Mucosa of rectum (tissue), 2 donors: ENCODE results near the gene SORCS2.

ENCODE experiments used
- H3K27ac ChIP-seq, 2 donors: one replicate each; pipeline ENCODE4 v1.7.0; 2013; ENCODE audit warnings: inconsistent platforms in 2 of 2, low read depth in 2 of 2, low read length in 2 of 2
- H3K27me3 ChIP-seq, 2 donors: one replicate each; pipeline ENCODE4 v1.7.0; 2013; ENCODE audit warnings: low read length in 2 of 2; ENCODE audit not compliant: control insufficient read depth in 2 of 2, insufficient read depth in 2 of 2
- H3K36me3 ChIP-seq, 2 donors: one replicate each; pipeline ENCODE4 v1.7.0; 2013; ENCODE audit warnings: low read length in 2 of 2; ENCODE audit not compliant: control insufficient read depth in 2 of 2, insufficient read depth in 2 of 2
- H3K4me1 ChIP-seq, 2 donors: one replicate each; pipeline ENCODE4 v1.7.0; 2013; ENCODE audit warnings: low read length in 2 of 2, mild to moderate bottlenecking in 1 of 2; ENCODE audit not compliant: control insufficient read depth in 2 of 2, insufficient read depth in 2 of 2
- H3K4me3 ChIP-seq, 2 donors: one replicate each; pipeline ENCODE4 v1.7.0; 2013; ENCODE audit warnings: low read length in 2 of 2
- H3K9ac ChIP-seq, 2 donors: one replicate each; pipeline ENCODE4 v1.7.0; 2013; ENCODE audit warnings: low read length in 2 of 2, low read depth in 1 of 2, mild to moderate bottlenecking in 1 of 2
- H3K9me3 ChIP-seq, 2 donors: one replicate each; pipeline ENCODE4 v1.7.0; 2013; ENCODE audit warnings: low read length in 2 of 2; ENCODE audit not compliant: control insufficient read depth in 2 of 2
- donor health status: healthy.
- donor health status: Normal muscosa, but diverticular disease.

Gene SORCS2

DNA sequence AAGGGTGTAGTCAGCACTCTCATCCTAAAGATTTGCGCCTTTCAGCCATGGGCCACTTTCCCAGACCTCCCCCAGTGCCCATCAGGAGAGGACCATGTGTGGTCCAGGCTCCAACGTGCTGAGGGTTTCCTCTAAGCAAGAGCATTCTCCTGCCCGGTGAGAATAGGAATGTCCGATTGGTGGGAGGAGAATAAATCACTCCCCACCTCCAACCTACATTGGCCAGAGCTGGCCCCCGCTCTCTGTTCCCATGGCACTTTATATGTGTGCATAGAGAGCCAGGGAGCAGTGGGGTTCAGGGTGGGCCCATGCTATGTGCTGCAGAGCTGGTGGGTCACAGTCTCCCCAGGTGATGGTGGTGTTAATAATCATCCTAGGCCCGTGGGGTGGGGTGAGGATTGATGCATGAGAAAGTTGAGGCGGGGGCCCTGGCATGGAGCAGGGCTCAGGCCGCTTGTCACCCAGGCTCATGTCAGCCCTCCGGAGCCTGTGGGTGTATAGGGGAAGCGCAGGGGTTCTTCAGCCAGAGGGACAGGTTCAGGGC is 6.8 kb upstream of the SORCS2 start:
- Histone ChIP-seq H3K27me3 (peaks cover 11 to 18% of the 10 kb centered on the region in 2 donors), H3K36me3 (no peaks in the 10 kb centered on the region), H3K9ac (no peak overlapping the region), H3K27ac (no peak overlapping the region), H3K4me3 (no peak overlapping the region), H3K9me3 (no peaks in the 10 kb centered on the region), H3K4me1 (no peaks in the 10 kb centered on the region)

DNA sequence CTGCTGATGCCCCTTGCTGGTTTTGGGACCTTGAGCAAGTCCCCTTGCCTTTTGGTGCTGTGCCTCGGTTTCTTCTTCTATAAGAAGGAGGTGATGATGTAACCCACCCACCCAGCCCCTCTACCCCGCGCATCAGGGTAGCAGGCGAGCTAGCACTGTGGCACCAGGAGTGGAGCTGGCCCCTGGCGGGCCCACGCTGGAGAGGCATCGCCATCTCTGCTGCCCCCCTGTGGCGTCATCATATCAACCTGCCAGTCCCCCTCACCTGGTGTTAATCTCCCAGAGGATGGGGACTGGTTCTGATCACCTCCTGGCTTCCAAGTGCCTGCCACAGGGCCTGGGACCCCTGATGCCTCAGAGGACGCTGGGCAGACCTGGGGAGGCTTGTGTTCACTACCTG is 6.3 kb upstream of the SORCS2 start:
- peaks cover 11 to 20% of the 10 kb centered on the region in 2 donors for H3K27me3 ChIP-seq
- H3K9ac ChIP-seq: no peak overlapping the region
- H3K4me1 ChIP-seq: no peaks in the 10 kb centered on the region

DNA sequence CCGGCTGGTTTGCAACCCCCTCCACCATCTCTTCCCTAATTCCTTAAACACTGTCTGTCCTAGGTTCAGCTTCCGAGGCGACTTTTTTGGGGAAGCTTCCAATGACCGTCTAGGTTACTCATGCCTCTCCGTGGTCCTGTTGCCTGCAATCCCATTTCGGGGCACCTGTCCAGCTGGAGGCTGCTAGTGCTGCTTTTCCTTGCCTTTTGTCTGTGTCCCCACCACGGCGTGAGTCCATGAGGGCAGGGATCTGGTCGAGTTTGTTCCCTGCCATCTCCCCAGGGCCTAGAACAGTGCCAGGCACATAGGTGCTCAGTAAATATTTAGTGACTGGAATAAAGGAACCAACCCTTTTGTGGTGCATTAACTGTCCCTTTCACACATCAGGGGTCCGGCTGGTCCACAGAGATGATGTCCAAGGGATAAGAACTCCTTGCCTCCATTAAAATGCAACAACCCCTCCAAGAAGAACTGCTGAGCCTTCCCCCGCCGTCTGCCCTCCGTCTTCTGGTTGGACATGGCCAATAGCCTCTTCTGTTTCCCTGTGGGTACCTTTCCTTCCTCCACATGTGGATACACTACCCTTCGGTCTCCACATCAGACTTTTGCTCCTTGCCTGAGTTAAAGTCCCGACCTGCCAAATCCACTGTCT is 5.7 kb upstream of the SORCS2 start:
- no peak overlapping the region for H3K27ac ChIP-seq
- H3K36me3 ChIP-seq: no peaks in the 10 kb centered on the region
- no peaks in the 10 kb centered on the region for H3K4me1 ChIP-seq
- peaks cover 11 to 21% of the 10 kb centered on the region in 2 donors for H3K27me3 ChIP-seq
- no peak overlapping the region for H3K4me3 ChIP-seq
- H3K9me3 ChIP-seq: no peaks in the 10 kb centered on the region
- H3K9ac ChIP-seq: no peak overlapping the region

More for the DNA sequence above, 6.3 kb upstream of the SORCS2 start:
- Histone ChIP-seq H3K4me3 (no peak overlapping the region), H3K9me3 (no peaks in the 10 kb centered on the region), H3K27ac (no peak overlapping the region), H3K36me3 (no peaks in the 10 kb centered on the region)

- Histone ChIP-seq H3K9ac (no peak overlapping the region), H3K27ac (no peak overlapping the region), H3K27me3 (peaks cover 11 to 21% of the 10 kb centered on the region in 2 donors), H3K9me3 (no peaks in the 10 kb centered on the region), H3K4me3 (no peak overlapping the region), H3K36me3 (no peaks in the 10 kb centered on the region), H3K4me1 (no peaks in the 10 kb centered on the region)
Measured at GRCh38 chr4:7187168-7187535, 5.2 kb upstream of the SORCS2 start.

DNA sequence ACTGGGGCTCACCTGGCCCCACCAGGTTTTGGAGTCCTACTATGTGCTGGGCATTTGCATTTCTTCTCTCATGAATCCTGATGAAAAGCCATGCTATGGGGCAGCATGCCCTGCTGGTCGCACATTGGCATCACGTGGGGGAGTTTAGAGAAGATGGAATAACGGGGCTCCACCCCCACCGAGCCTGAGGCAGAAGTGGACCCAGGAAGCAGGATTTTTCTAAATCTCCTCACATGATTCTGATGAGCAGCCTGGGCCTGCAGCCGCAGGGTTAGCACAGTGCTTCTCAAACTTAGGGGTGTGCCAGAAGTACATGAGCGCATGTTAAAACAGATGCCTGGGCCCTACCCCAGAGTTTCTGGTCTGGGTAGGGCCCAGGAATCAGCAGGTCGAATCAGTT is 4.6 kb upstream of the SORCS2 start:
- H3K27me3 ChIP-seq: peaks cover 11 to 21% of the 10 kb centered on the region in 2 donors
- no peaks in the 10 kb centered on the region for H3K36me3 ChIP-seq
- H3K9ac ChIP-seq: no peak overlapping the region
- no peaks in the 10 kb centered on the region for H3K4me1 ChIP-seq
- no peak overlapping the region for H3K4me3 ChIP-seq
- H3K27ac ChIP-seq: no peak overlapping the region
- H3K9me3 ChIP-seq: no peaks in the 10 kb centered on the region

DNA sequence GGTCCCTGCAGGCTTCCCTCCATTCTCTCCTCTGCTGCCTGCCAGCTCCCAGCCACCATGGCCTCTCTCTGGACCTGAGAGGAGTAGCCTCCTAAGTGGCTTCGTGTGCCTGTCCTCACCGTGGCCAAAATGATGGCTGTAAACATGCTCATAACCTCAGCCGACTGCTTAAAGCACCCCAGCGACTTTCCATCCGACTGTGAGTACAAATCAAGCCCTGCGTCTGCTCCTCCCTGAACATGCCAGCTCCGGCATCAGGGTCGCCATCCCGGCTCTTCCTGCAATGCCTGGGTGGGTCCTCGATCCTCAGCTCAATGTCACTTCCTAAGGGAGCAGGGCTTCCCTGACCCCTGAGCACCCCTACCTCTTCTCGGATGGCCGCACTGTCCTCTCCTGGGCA is 3.3 kb upstream of the SORCS2 start:
- H3K9me3 ChIP-seq: no peaks in the 10 kb centered on the region
- H3K4me3 ChIP-seq: no peak overlapping the region
- H3K36me3 ChIP-seq: no peaks in the 10 kb centered on the region
- no peak overlapping the region for H3K9ac ChIP-seq
- peaks cover 22 to 33% of the 10 kb centered on the region in 2 donors for H3K27me3 ChIP-seq
- H3K27ac ChIP-seq: no peak overlapping the region
- H3K4me1 ChIP-seq: peaks cover 0 to 2% of the 10 kb centered on the region in 2 donors

- Histone ChIP-seq H3K9me3 (no peaks in the 10 kb centered on the region), H3K4me3 (no peak overlapping the region), H3K9ac (no peak overlapping the region), H3K36me3 (no peaks in the 10 kb centered on the region), H3K27ac (no peak overlapping the region), H3K27me3 (peaks cover 27 to 38% of the 10 kb centered on the region in 2 donors), H3K4me1 (peaks cover 0 to 2% of the 10 kb centered on the region in 2 donors)
Measured at GRCh38 chr4:7189475-7190277, 2.7 kb upstream of the SORCS2 start.

- Histone ChIP-seq H3K36me3 (no peaks in the 10 kb centered on the region), H3K27ac (no peak overlapping the region), H3K4me1 (peaks cover 0 to 2% of the 10 kb centered on the region in 2 donors), H3K27me3 (peaks cover 27 to 41% of the 10 kb centered on the region in 2 donors), H3K9me3 (no peaks in the 10 kb centered on the region), H3K9ac (no peak overlapping the region), H3K4me3 (no peak overlapping the region)
Measured at GRCh38 chr4:7190278-7190594, 2.1 kb upstream of the SORCS2 start.

DNA sequence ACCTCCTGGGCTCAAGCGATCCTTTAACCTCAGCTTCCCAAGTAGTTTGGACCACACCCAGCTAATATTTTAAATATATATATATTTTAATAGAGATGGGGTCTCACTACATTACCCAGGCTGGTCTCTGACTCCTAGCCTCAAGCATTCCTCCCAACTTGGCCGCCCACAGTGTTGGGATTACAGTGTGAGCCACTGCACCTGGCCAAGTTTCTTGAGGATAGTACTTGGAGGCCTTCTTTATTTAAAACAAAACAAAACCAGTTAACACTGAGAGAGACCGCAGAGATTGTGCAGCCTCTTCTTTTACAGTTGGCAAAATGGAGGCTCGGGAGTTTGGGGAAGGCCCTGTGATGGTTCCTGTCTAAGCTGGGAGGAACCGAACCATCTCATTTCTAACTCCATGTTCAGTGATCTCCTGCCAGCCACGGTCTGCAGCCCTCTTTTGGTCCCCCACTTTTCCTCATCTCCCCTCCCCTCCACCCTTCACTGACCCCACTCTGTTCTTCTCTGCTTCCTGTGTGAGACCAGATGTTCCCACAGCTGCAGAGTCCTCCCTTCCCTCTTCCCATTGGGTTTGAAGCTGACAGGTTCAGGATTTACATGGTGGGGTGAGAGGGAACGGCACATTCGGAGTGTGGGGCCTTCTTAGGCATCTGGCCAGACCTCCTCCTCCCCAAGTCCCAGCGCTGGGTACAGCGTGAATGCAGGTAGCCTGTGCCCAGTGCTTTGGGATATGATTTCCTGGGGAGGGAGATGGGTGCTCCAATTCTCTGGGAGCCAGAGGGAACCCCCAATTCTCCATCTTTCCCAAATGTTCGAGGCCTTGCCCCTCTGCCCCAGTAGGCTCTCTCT is 1.4 kb upstream of the SORCS2 start:
- H3K4me3 ChIP-seq: no peak overlapping the region
- H3K27ac ChIP-seq: no peak overlapping the region
- H3K27me3 ChIP-seq: peaks cover 31 to 41% of the 10 kb centered on the region in 2 donors

More for the DNA sequence above, 1.4 kb upstream of the SORCS2 start:
- no peaks in the 10 kb centered on the region for H3K9me3 ChIP-seq
- peaks cover 0 to 2% of the 10 kb centered on the region in 2 donors for H3K4me1 ChIP-seq
- H3K36me3 ChIP-seq: no peaks in the 10 kb centered on the region
- H3K9ac ChIP-seq: no peak overlapping the region
